Caco-2 (cell line): ENCODE measurements around the gene PAM16. TPM values are rescaled to one million over a fixed set of nuclear protein-coding genes. Genes with fewer than 3 reads are reported as not detected.
A peak's percentile ranks its signal among the peaks of the same experiment; 100 is the strongest.

ENCODE experiments used
- BruUV-seq: library from RNA; stranded (reverse); fragments of 400-500 nt; replicated peaks from 2 replicates; lab custom pipeline; 2021; lab: Mats Ljungman, UMichigan
- CTCF ChIA-PET: fragments of 300-600 bp; sonication (Branson Sonifier 250); formaldehyde crosslinking; loops from one replicate; lab custom pipeline; 2022; ENCODE audit warnings: antibody characterized with exemption; lab: Charles Lee
- POLR2A ChIA-PET: fragments of 300-600 bp; sonication (Branson Sonifier 250); formaldehyde crosslinking; loops from one replicate; lab custom pipeline; 2022; ENCODE audit warnings: antibody characterized with exemption; lab: Charles Lee
- DNase-seq, 2 experiments: peaks; one replicate each; pipeline versions ENCODE4 v3.0.0 to v3.0.0-alpha.2; 2020 to 2022
- H3K27me3 ChIP-seq: replicated peaks from 2 replicates; pipeline ENCODE4 v1.6.0; 2011; ENCODE audit warnings: low read length; ENCODE audit not compliant: control insufficient read depth, insufficient read depth
- H3K36me3 ChIP-seq: 2 replicates; pipeline ENCODE4 v1.5.1; 2011; ENCODE audit warnings: low read length; ENCODE audit not compliant: control insufficient read depth, insufficient read depth
- H3K4me1 ChIP-seq: fragments of 250-450 bp; sonication (Bioruptor Pico); 2 replicates; pipeline ENCODE4 v1.5.1; 2020; ENCODE audit warnings: mild to moderate bottlenecking
- H3K4me3 ChIP-seq: 2 replicates; pipeline ENCODE4 v1.5.1; 2011; ENCODE audit warnings: low read depth, mild to moderate bottlenecking, control low read depth, low read length
- H3K9me3 ChIP-seq: fragments of 250-450 bp; sonication (Bioruptor Pico); 2 replicates; pipeline ENCODE4 v1.5.1; 2020; ENCODE audit warnings: mild to moderate bottlenecking, moderate library complexity
- H3K27ac Mint-ChIP-seq: one replicate; pipeline ENCODE4 v1.8.0; 2022; ENCODE audit warnings: mixed read lengths; ENCODE audit not compliant: unreplicated experiment
- H3K27me3 Mint-ChIP-seq: one replicate; pipeline ENCODE4 v1.8.0; 2022; ENCODE audit warnings: mixed read lengths; ENCODE audit not compliant: insufficient read depth, unreplicated experiment
- H3K36me3 Mint-ChIP-seq: one replicate; pipeline ENCODE4 v1.8.0; 2022; ENCODE audit warnings: mild to moderate bottlenecking, mixed read lengths; ENCODE audit not compliant: insufficient read depth, unreplicated experiment
- H3K4me1 Mint-ChIP-seq: one replicate; pipeline ENCODE4 v1.8.0; 2022; ENCODE audit warnings: low read depth, mixed read lengths; ENCODE audit not compliant: unreplicated experiment
- H3K4me3 Mint-ChIP-seq: one replicate; pipeline ENCODE4 v1.8.0; 2022; ENCODE audit warnings: mild to moderate bottlenecking, moderate library complexity, mixed read lengths; ENCODE audit not compliant: unreplicated experiment
- H3K9me3 Mint-ChIP-seq: one replicate; pipeline ENCODE4 v1.8.0; 2022; ENCODE audit warnings: mixed read lengths; ENCODE audit not compliant: unreplicated experiment
- CTCF ChIP-seq, 2 experiments: fragments of 200-600 bp in 1 of 2; IDR thresholded peaks; 1 replicate in 1 of 2; 2 replicates in 1 of 2; pipeline versions ENCODE4 v1.5.1 to v1.8.0; 2011 to 2022; ENCODE audit warnings: antibody characterized with exemption in 1 of 2, control low read depth in 1 of 2, inconsistent platforms in 1 of 2, low read depth in 1 of 2, low read length in 1 of 2, mild to moderate bottlenecking in 1 of 2, moderate library complexity in 1 of 2; ENCODE audit not compliant: insufficient read depth in 1 of 2, severe bottlenecking in 1 of 2, unreplicated experiment in 1 of 2
- intact Hi-C: fragments of 100-400 bp; cut with micrococcal nuclease; formaldehyde crosslinking; loops from one replicate; pipeline ENCODE4 v1.10.0; 2022; ENCODE audit not compliant: unreplicated experiment
- total RNA-seq: library from RNA; stranded (reverse); gene quantifications from 2 replicates; pipeline ENCODE4 v1.2.3, GENCODE V29; 2022

Gene PAM16
- total RNA-seq, 1 experiment from 2014 or later: 74.1 TPM

- POLR2A ChIA-PET: no interaction called here
- no peak for DNase-seq
- H3K4me1 ChIP-seq: no peaks in the 10 kb centered on the region
- CTCF ChIA-PET: no interaction called here
- Mint-ChIP-seq H3K9me3 (no peaks in the 10 kb centered on the region), H3K27me3 (no peaks in the 10 kb centered on the region), H3K4me3 (no peak overlapping the region), H3K36me3 (peaks cover 12% of the 10 kb centered on the region), H3K4me1 (no peaks in the 10 kb centered on the region), H3K27ac (no peak overlapping the region)
- no peaks in the 10 kb centered on the region for H3K9me3 ChIP-seq
- H3K4me3 ChIP-seq: no peak overlapping the region
- no peaks in the 10 kb centered on the region; the same call in 1 of the 2 replicates for H3K36me3 ChIP-seq
- no peaks in the 10 kb centered on the region for H3K27me3 ChIP-seq
- BruUV-seq: no TSS peak
- intact Hi-C loops: no loop called here
- TF ChIP-seq CTCF (IDR thresholded peaks at IDR 0.05; ENCODE audit: insufficient read depth in 1 of 2, low read depth in 1 of 2, low read length in 1 of 2, severe bottlenecking in 1 of 2, unreplicated experiment in 1 of 2): no peak
These were observed 1.7 kb upstream of the PAM16 start for GRCh38 chr16:4352843-4353242.

- intact Hi-C loops: no loop called here
- H3K4me1 Mint-ChIP-seq: no peaks in the 10 kb centered on the region
- H3K4me3 ChIP-seq: no peak overlapping the region
- CTCF ChIA-PET: interaction anchor here (0.6 to 1.2 kb wide), 4 partner anchors 23 to 151 kb away, joined by 3 to 15 read pairs (median 4); no protein-coding TSS in a partner anchor
- H3K27ac Mint-ChIP-seq: peak overlapping the region; percentile 87
- BruUV-seq: no TSS peak
- H3K9me3 Mint-ChIP-seq: no peaks in the 10 kb centered on the region
- no peaks in the 10 kb centered on the region for H3K4me1 ChIP-seq
- H3K36me3 Mint-ChIP-seq: peaks cover 12% of the 10 kb centered on the region
- no peaks in the 10 kb centered on the region for H3K27me3 ChIP-seq
- TF ChIP-seq CTCF (IDR thresholded peaks at IDR 0.05; ENCODE audit: insufficient read depth in 1 of 2, low read depth in 1 of 2, low read length in 1 of 2, severe bottlenecking in 1 of 2, unreplicated experiment in 1 of 2): no peak
- H3K9me3 ChIP-seq: no peaks in the 10 kb centered on the region
- DNase-seq: no peak
- H3K4me3 Mint-ChIP-seq: peak overlapping the region; percentile 83
- H3K36me3 ChIP-seq: no peaks in the 10 kb centered on the region; the same call in 1 of the 2 replicates
- POLR2A ChIA-PET: interaction anchor here (1.2 kb wide), 1 partner anchor 98 kb away, joined by 6 read pairs; no protein-coding TSS in a partner anchor
- H3K27me3 Mint-ChIP-seq: no peaks in the 10 kb centered on the region
These were observed 759 bp upstream of the PAM16 start for GRCh38 chr16:4351880-4352279.

- no TSS peak for BruUV-seq
- TF ChIP-seq CTCF (IDR thresholded peaks at IDR 0.05; ENCODE audit: insufficient read depth in 1 of 2, low read depth in 1 of 2, low read length in 1 of 2, severe bottlenecking in 1 of 2, unreplicated experiment in 1 of 2): no peak
- intact Hi-C loops: no loop called here
- H3K4me1 ChIP-seq: no peaks in the 10 kb centered on the region
- no peaks in the 10 kb centered on the region for H3K9me3 ChIP-seq
- ChIA-PET CTCF (interaction anchor here (0.9 kb wide), 1 partner anchor 96 kb away, joined by 3 read pairs; no protein-coding TSS in a partner anchor), POLR2A (no interaction called here)
- Mint-ChIP-seq H3K4me3 (peak overlapping the region; percentile 83), H3K27ac (peak overlapping the region; percentile 87), H3K27me3 (no peaks in the 10 kb centered on the region), H3K9me3 (no peaks in the 10 kb centered on the region), H3K4me1 (no peaks in the 10 kb centered on the region), H3K36me3 (peaks cover 12% of the 10 kb centered on the region)
- H3K27me3 ChIP-seq: no peaks in the 10 kb centered on the region
- DNase-seq: no peak
- peak overlapping the region; percentile 59 for H3K4me3 ChIP-seq
- no peaks in the 10 kb centered on the region; the same call in 1 of the 2 replicates for H3K36me3 ChIP-seq
These were observed 745 bp downstream of the PAM16 start for GRCh38 chr16:4350365-4350786.
